ENCODE data around the gene ZNF536.

- no peak for TF ChIP-seq EZH2phosphoT487 (IDR thresholded peaks at IDR 0.05; ENCODE audit: borderline replicate concordance, low read length)
- TF ChIP-seq CTCF (conservative IDR thresholded peaks at IDR 0.05; ENCODE audit: low read depth, low read length), result no peak
These were observed 153.2 kb downstream of the ZNF536 start for GRCh38 chr19:30525383-30525782.
